DOHH2 (cell line): Measurements from ENCODE around the gene OPN4.
"Not testable (repeated sequence)": the region's sequence is repeated elsewhere in the genome, so short reads cannot be mapped to it uniquely, and the experiment has no call there.

ENCODE experiments used
- H3F3A ChIP-seq: fragments of 200-600 bp; sonication (generic), shearing (Covaris generic); 2 replicates; pipeline ENCODE4 v1.6.0; 2016; ENCODE audit warnings: antibody characterized with exemption, mild to moderate bottlenecking; ENCODE audit not compliant: control insufficient read depth, insufficient read depth
- H3K27ac ChIP-seq: fragments of 200-600 bp; sonication (generic); 2 replicates; pipeline ENCODE4 v1.5.1; 2014; ENCODE audit warnings: low read depth, mild to moderate bottlenecking, low read length, moderate library complexity
- H3K27me3 ChIP-seq: fragments of 200-600 bp; sonication (generic); 2 replicates; pipeline ENCODE4 v1.6.1; 2014; ENCODE audit warnings: mild to moderate bottlenecking, low read length, mixed read lengths; ENCODE audit not compliant: control insufficient read depth
- H3K36me3 ChIP-seq: fragments of 200-600 bp; sonication (generic); 2 replicates; pipeline ENCODE4 v1.6.1; 2014; ENCODE audit warnings: mild to moderate bottlenecking, low read length, moderate library complexity, mixed read lengths; ENCODE audit not compliant: control insufficient read depth
- H3K4me1 ChIP-seq: fragments of 200-600 bp; sonication (generic); 2 replicates; pipeline ENCODE4 v1.6.1; 2014; ENCODE audit warnings: mild to moderate bottlenecking, low read length, mixed read lengths; ENCODE audit not compliant: control insufficient read depth
- H3K4me2 ChIP-seq: fragments of 200-600 bp; sonication (generic); 2 replicates; pipeline ENCODE4 v1.6.0; 2014; ENCODE audit warnings: mild to moderate bottlenecking, low read length, moderate library complexity
- H3K4me3 ChIP-seq: fragments of 200-600 bp; sonication (generic); 2 replicates; pipeline ENCODE4 v1.5.1; 2014; ENCODE audit warnings: mild to moderate bottlenecking, low read length, mixed read lengths
- H3K79me2 ChIP-seq: fragments of 200-600 bp; sonication (generic); 2 replicates; pipeline ENCODE4 v1.6.1; 2014; ENCODE audit warnings: mild to moderate bottlenecking, low read length, mixed read lengths; ENCODE audit not compliant: control insufficient read depth
- H3K9me2 ChIP-seq: fragments of 200-600 bp; sonication (generic); replicated peaks from 2 replicates; pipeline ENCODE4 v1.6.1; 2014; ENCODE audit warnings: mild to moderate bottlenecking, low read length, mixed read lengths; ENCODE audit not compliant: control insufficient read depth
- H3K9me3 ChIP-seq: fragments of 200-600 bp; sonication (generic); 2 replicates; pipeline ENCODE4 v1.6.1; 2014; ENCODE audit warnings: antibody characterized with exemption, low read length, mixed read lengths; ENCODE audit not compliant: control insufficient read depth, insufficient read depth
- H4K20me1 ChIP-seq: fragments of 200-600 bp; sonication (generic); 2 replicates; pipeline ENCODE4 v1.6.0; 2014; ENCODE audit warnings: low read depth, mild to moderate bottlenecking, antibody characterized with exemption, low read length, moderate library complexity; ENCODE audit not compliant: control insufficient read depth, insufficient read depth
- CTCF ChIP-seq: fragments of 200-600 bp; sonication (generic); IDR thresholded peaks from one replicate; pipeline ENCODE4 v1.5.1; 2014; ENCODE audit warnings: antibody characterized with exemption, mild to moderate bottlenecking, low read depth, low read length; ENCODE audit not compliant: poor library complexity, severe bottlenecking
- EZH2phosphoT487 ChIP-seq: fragments of 200-600 bp; sonication (generic); IDR thresholded peaks from 2 replicates; pipeline ENCODE4 v1.6.1; 2017; ENCODE audit warnings: borderline replicate concordance, mild to moderate bottlenecking, antibody characterized with exemption, low read length, moderate library complexity, mixed read lengths

OPN4 gene

GRCh38 chr10:86613096-86613495, 41.3 kb upstream of the OPN4 start:
- Histone ChIP-seq H3K79me2 (no peaks in the 10 kb centered on the region), H3K36me3 (no peaks in the 10 kb centered on the region), H4K20me1 (no peaks in the 10 kb centered on the region), H3K27ac (no peak overlapping the region), H3K9me3 (no peaks in the 10 kb centered on the region), H3K4me2 (no peak overlapping the region), H3K4me1 (no peaks in the 10 kb centered on the region), H3F3A (no peaks in the 10 kb centered on the region), H3K27me3 (no peaks in the 10 kb centered on the region), H3K4me3 (no peak overlapping the region), H3K9me2 (no peaks in the 10 kb centered on the region)
- TF ChIP-seq CTCF (no peak), EZH2phosphoT487 (no peak)

GRCh38 chr10:86613905-86614304, 40.4 kb upstream of the OPN4 start:
- Histone ChIP-seq H3K4me2 (no peak overlapping the region), H3K4me1 (no peaks in the 10 kb centered on the region), H4K20me1 (no peaks in the 10 kb centered on the region), H3K9me3 (no peaks in the 10 kb centered on the region), H3K27ac (no peak overlapping the region), H3K79me2 (no peaks in the 10 kb centered on the region), H3K27me3 (no peaks in the 10 kb centered on the region), H3K36me3 (no peaks in the 10 kb centered on the region), H3K9me2 (no peaks in the 10 kb centered on the region), H3F3A (no peaks in the 10 kb centered on the region), H3K4me3 (no peak overlapping the region)
- TF ChIP-seq CTCF, result no peak
- TF ChIP-seq EZH2phosphoT487, result no peak

GRCh38 chr10:86614853-86615252, 39.5 kb upstream of the OPN4 start:
- no peaks in the 10 kb centered on the region for H3K36me3 ChIP-seq
- H3K9me2 ChIP-seq, result no peaks in the 10 kb centered on the region
- no peaks in the 10 kb centered on the region for H4K20me1 ChIP-seq
- no peak for TF ChIP-seq EZH2phosphoT487
- no peak for TF ChIP-seq CTCF
- no peaks in the 10 kb centered on the region for H3K9me3 ChIP-seq
- H3K79me2 ChIP-seq, result no peaks in the 10 kb centered on the region
- no peak overlapping the region for H3K4me2 ChIP-seq
- H3K4me1 ChIP-seq, result no peaks in the 10 kb centered on the region
- H3K4me3 ChIP-seq, result no peak overlapping the region
- no peak overlapping the region for H3K27ac ChIP-seq
- H3K27me3 ChIP-seq, result no peaks in the 10 kb centered on the region
- H3F3A ChIP-seq, result no peaks in the 10 kb centered on the region

GRCh38 chr10:86617278-86617677, 37.1 kb upstream of the OPN4 start:
- H3K27ac ChIP-seq, H3K79me2 ChIP-seq, H3K9me2 ChIP-seq, H3K4me1 ChIP-seq, H3K4me2 ChIP-seq, H3K4me3 ChIP-seq, H4K20me1 ChIP-seq, H3F3A ChIP-seq, H3K36me3 ChIP-seq, H3K27me3 ChIP-seq, H3K9me3 ChIP-seq: not testable (repeated sequence)
